Measurements from ENCODE around the gene CNDP2.

DNA sequence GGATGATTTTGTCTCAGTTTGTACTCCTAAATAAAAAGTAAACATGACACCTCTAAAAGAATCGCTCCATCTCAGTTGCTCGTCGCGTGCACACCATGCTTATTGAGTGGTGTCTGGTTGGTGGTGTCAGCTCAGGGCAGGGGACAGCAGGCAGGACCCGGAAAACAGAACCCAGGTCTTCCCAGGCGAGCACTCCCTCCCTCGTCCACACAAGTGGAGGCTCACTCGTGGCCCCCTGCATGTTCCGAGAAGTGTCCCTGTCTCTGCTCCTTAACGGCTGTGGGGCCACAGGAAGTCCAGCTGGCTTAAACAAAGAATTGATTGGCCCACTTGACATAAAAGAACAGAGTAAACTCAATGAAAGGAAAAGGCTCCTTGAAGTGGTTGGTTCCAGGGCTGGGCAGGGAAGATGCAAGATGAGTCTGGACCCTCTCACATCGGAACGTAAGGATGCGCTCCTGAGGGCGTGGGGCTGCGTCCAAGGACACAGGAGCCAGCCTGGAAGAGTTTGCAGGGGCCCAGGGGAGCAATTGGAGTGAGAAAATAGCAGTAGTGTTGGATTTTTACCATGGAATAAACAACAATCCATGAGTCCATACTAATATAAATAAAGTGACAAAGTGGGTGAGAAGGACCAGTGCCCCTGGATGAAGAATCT is 25.0 kb downstream of the CNDP2 start:
- TF ChIP-seq ARNTL (CRISPR knock-in tag; IDR thresholded peaks at IDR 0.05; ENCODE audit: borderline replicate concordance, low read depth) (no peak), ZNF70 (CRISPR knock-in tag; IDR thresholded peaks at IDR 0.05) (no peak), ZFP30 (CRISPR knock-in tag; IDR thresholded peaks at IDR 0.05) (no peak), ZFP3 (CRISPR knock-in tag; IDR thresholded peaks at IDR 0.05) (no peak), TCF4 (CRISPR knock-in tag; IDR thresholded peaks at IDR 0.05; ENCODE audit: borderline replicate concordance) (no peak)

All from SK-N-SH treated with all-trans-retinoic acid at 6 μM for 48 hours (cell line).